ENCODE measurements around the gene CHIC2. TPM values are rescaled to one million over a fixed set of nuclear protein-coding genes. Genes with fewer than 3 reads are reported as not detected.

CHIC2 gene
- total and polyA plus RNA-seq, 4 experiments from 2014 or later = 45.3 to 120 (median 49.6) TPM

GRCh38 chr4:54066088-54066415 lies 1.6 kb upstream of the CHIC2 start:
- peak overlapping the region in 4 of 7 donors; percentile 86 to 96 (median 91) for H3K27ac Mint-ChIP-seq
- POLR2A ChIA-PET (ENCODE audit: partially characterized antibody) = no interaction called here

GRCh38 chr4:54065282-54066087 lies 1.1 kb upstream of the CHIC2 start:
- peaks cover 37% of the 10 kb centered on the region for H3K4me1 ChIP-seq (ENCODE audit: insufficient read depth, low read length)
- no peaks in the 10 kb centered on the region for H3K9me3 ChIP-seq (ENCODE audit: control insufficient read depth in 1 of 2, low read length in 2 of 2)
- H3K27ac ChIP-seq (ENCODE audit: low read depth, low read length) = peak overlapping the region; percentile 61
- ChIA-PET POLR2A (ENCODE audit: partially characterized antibody) (interaction anchor here (3.2 kb wide), 1 partner anchor 26 kb away, joined by 13 read pairs; no protein-coding TSS in a partner anchor), CTCF (ENCODE audit: partially characterized antibody) (no interaction called here)
- H3K36me3 ChIP-seq (ENCODE audit: insufficient read depth, low read length) = no peaks in the 10 kb centered on the region
- no peaks in the 10 kb centered on the region for H3K9me3 Mint-ChIP-seq
- H3K36me3 Mint-ChIP-seq = peaks cover 0 to 20% of the 10 kb centered on the region in 2 donors
- intact Hi-C loops (cut with micrococcal nuclease) = no loop called here
- H3K27me3 Mint-ChIP-seq = no peaks in the 10 kb centered on the region
- H3K4me3 ChIP-seq (ENCODE audit: low read length in 2 of 2) = peak overlapping the region; percentile 45 to 51
- H3K27me3 ChIP-seq (ENCODE audit: insufficient read depth, low read length) = no peaks in the 10 kb centered on the region
- H3K4me3 Mint-ChIP-seq = peak overlapping the region; percentile 68 to 95 (median 85)
- DNase-seq = no peak
- H3K4me1 Mint-ChIP-seq = peaks cover 27 to 52% (median 36%) of the 10 kb centered on the region in 4 donors
- H3K27ac Mint-ChIP-seq = peak overlapping the region; percentile 84 to 96 (median 88)

More at GRCh38 chr4:54066088-54066415, 1.6 kb upstream of the CHIC2 start:
- Mint-ChIP-seq H3K4me1 (peaks cover 24 to 46% (median 32%) of the 10 kb centered on the region in 4 donors), H3K9me3 (no peaks in the 10 kb centered on the region), H3K36me3 (peaks cover 0 to 20% of the 10 kb centered on the region in 2 donors), H3K27me3 (no peaks in the 10 kb centered on the region), H3K4me3 (peak overlapping the region in 3 of 8 donors; percentile 36 to 86 (median 68))
- intact Hi-C loops (cut with micrococcal nuclease) = no loop called here
- DNase-seq = no peak
- CTCF ChIA-PET (ENCODE audit: partially characterized antibody) = interaction anchor here (1.2 kb wide), 1 partner anchor 19 kb away, joined by 3 read pairs; no protein-coding TSS in a partner anchor
- H3K4me1 ChIP-seq (ENCODE audit: insufficient read depth, low read length) = peaks cover 31% of the 10 kb centered on the region
- no peaks in the 10 kb centered on the region for H3K36me3 ChIP-seq (ENCODE audit: insufficient read depth, low read length)
- H3K9me3 ChIP-seq (ENCODE audit: control insufficient read depth in 1 of 2, low read length in 2 of 2) = no peaks in the 10 kb centered on the region
- no peak overlapping the region for H3K4me3 ChIP-seq (ENCODE audit: low read length in 2 of 2)
- H3K27me3 ChIP-seq (ENCODE audit: insufficient read depth, low read length) = no peaks in the 10 kb centered on the region
- no peak overlapping the region for H3K27ac ChIP-seq (ENCODE audit: low read depth, low read length)

GRCh38 chr4:54063737-54064316 lies 578 bp downstream of the CHIC2 start:
- H3K4me3 Mint-ChIP-seq = peak overlapping the region; percentile 90 to 99 (median 96)

GRCh38 chr4:54063229-54063628 lies 1.2 kb downstream of the CHIC2 start:
- H3K27me3 ChIP-seq (ENCODE audit: insufficient read depth, low read length) = no peaks in the 10 kb centered on the region
- H3K4me1 Mint-ChIP-seq = peaks cover 39 to 73% (median 48%) of the 10 kb centered on the region in 4 donors
- peaks cover 0 to 24% of the 10 kb centered on the region in 2 donors for H3K36me3 Mint-ChIP-seq
- H3K4me3 Mint-ChIP-seq = peak overlapping the region; percentile 90 to 99 (median 96)
- H3K4me1 ChIP-seq (ENCODE audit: insufficient read depth, low read length) = peaks cover 57% of the 10 kb centered on the region
- H3K4me3 ChIP-seq (ENCODE audit: low read length in 2 of 2) = peak overlapping the region; percentile 87 to 88
- H3K36me3 ChIP-seq (ENCODE audit: insufficient read depth, low read length) = no peaks in the 10 kb centered on the region
- no peaks in the 10 kb centered on the region for H3K27me3 Mint-ChIP-seq
- H3K9me3 Mint-ChIP-seq = no peaks in the 10 kb centered on the region
- ChIA-PET POLR2A (ENCODE audit: partially characterized antibody) (interaction anchor here (0.8 to 3.2 kb wide), 9 partner anchors 9 to 1351 kb away, joined by 3 to 13 read pairs (median 3); no protein-coding TSS in a partner anchor), CTCF (ENCODE audit: partially characterized antibody) (no interaction called here)
- peak overlapping the region; percentile 94 to 99 (median 98) for H3K27ac Mint-ChIP-seq
- peak overlapping the region; percentile 98 for H3K27ac ChIP-seq (ENCODE audit: low read depth, low read length)
- DNase-seq = peak in 3 of 5 donors; percentile 8 to 44 (median 22)
- intact Hi-C loops (cut with micrococcal nuclease) = loop anchor here (5.0 kb wide), 2 partner anchors 46 to 1334 kb away; partner anchors contain the start of gene TMEM165
- no peaks in the 10 kb centered on the region for H3K9me3 ChIP-seq (ENCODE audit: control insufficient read depth in 1 of 2, low read length in 2 of 2)

More at GRCh38 chr4:54063737-54064316, 578 bp downstream of the CHIC2 start:
- DNase-seq = peak in 3 of 5 donors; percentile 46 to 54 (median 52)
- Mint-ChIP-seq H3K9me3 (no peaks in the 10 kb centered on the region), H3K4me1 (peaks cover 36 to 67% (median 45%) of the 10 kb centered on the region in 4 donors), H3K27ac (peak overlapping the region; percentile 94 to 99 (median 98)), H3K27me3 (no peaks in the 10 kb centered on the region), H3K36me3 (peaks cover 0 to 24% of the 10 kb centered on the region in 2 donors)
- intact Hi-C loops (cut with micrococcal nuclease) = loop anchor here (1.0 to 5.0 kb wide), 5 partner anchors 27 to 1352 kb away; partner anchors contain the start of genes FIP1L1 and TMEM165
- peak overlapping the region; percentile 87 to 88 for H3K4me3 ChIP-seq (ENCODE audit: low read length in 2 of 2)
- ChIA-PET POLR2A (ENCODE audit: partially characterized antibody) (interaction anchor here (0.6 to 3.2 kb wide), 9 partner anchors 9 to 1351 kb away, joined by 3 to 13 read pairs (median 3); no protein-coding TSS in a partner anchor), CTCF (ENCODE audit: partially characterized antibody) (no interaction called here)
- H3K4me1 ChIP-seq (ENCODE audit: insufficient read depth, low read length) = peaks cover 52% of the 10 kb centered on the region
- H3K27ac ChIP-seq (ENCODE audit: low read depth, low read length) = peak overlapping the region; percentile 98
- no peaks in the 10 kb centered on the region for H3K27me3 ChIP-seq (ENCODE audit: insufficient read depth, low read length)
- H3K9me3 ChIP-seq (ENCODE audit: control insufficient read depth in 1 of 2, low read length in 2 of 2) = no peaks in the 10 kb centered on the region
- no peaks in the 10 kb centered on the region for H3K36me3 ChIP-seq (ENCODE audit: insufficient read depth, low read length)

- ChIA-PET POLR2A (ENCODE audit: partially characterized antibody) (interaction anchor here (1.5 to 3.2 kb wide), 3 partner anchors 8 to 29 kb away, joined by 3 to 13 read pairs (median 12); no protein-coding TSS in a partner anchor), CTCF (ENCODE audit: partially characterized antibody) (no interaction called here)
- H3K4me1 Mint-ChIP-seq = peaks cover 47 to 81% (median 56%) of the 10 kb centered on the region in 4 donors
- Histone ChIP-seq H3K9me3 (ENCODE audit: control insufficient read depth in 1 of 2, low read length in 2 of 2) (no peaks in the 10 kb centered on the region), H3K27me3 (ENCODE audit: insufficient read depth, low read length) (no peaks in the 10 kb centered on the region), H3K27ac (ENCODE audit: low read depth, low read length) (peak overlapping the region; percentile 98), H3K4me1 (ENCODE audit: insufficient read depth, low read length) (peaks cover 66% of the 10 kb centered on the region), H3K4me3 (ENCODE audit: low read length in 2 of 2) (peak overlapping the region; percentile 25 to 87), H3K36me3 (ENCODE audit: insufficient read depth, low read length) (no peaks in the 10 kb centered on the region)
- no peak for DNase-seq
- no peaks in the 10 kb centered on the region for H3K27me3 Mint-ChIP-seq
- H3K9me3 Mint-ChIP-seq = no peaks in the 10 kb centered on the region
- peak overlapping the region in 6 of 7 donors; percentile 12 to 96 (median 52) for H3K27ac Mint-ChIP-seq
- intact Hi-C loops (cut with micrococcal nuclease) = loop anchor here (5.0 kb wide), 2 partner anchors 45 to 1335 kb away; partner anchors contain the start of gene TMEM165
- H3K4me3 Mint-ChIP-seq = peak overlapping the region; percentile 90 to 99 (median 96)
- H3K36me3 Mint-ChIP-seq = peaks cover 0 to 24% of the 10 kb centered on the region in 2 donors
Observed at GRCh38 chr4:54062392-54062791, 2.0 kb downstream of the CHIC2 start.

GRCh38 chr4:54061873-54062272 lies 2.5 kb downstream of the CHIC2 start:
- H3K27me3 Mint-ChIP-seq = no peaks in the 10 kb centered on the region
- peaks cover 0 to 24% of the 10 kb centered on the region in 2 donors for H3K36me3 Mint-ChIP-seq
- H3K4me1 ChIP-seq (ENCODE audit: insufficient read depth, low read length) = peaks cover 71% of the 10 kb centered on the region
- H3K9me3 Mint-ChIP-seq = no peaks in the 10 kb centered on the region
- peak overlapping the region in 6 of 7 donors; percentile 16 to 96 (median 62) for H3K27ac Mint-ChIP-seq
- POLR2A ChIA-PET (ENCODE audit: partially characterized antibody) = interaction anchor here (1.5 to 2.7 kb wide), 2 partner anchors 7 to 25 kb away, joined by 3 to 12 read pairs; no protein-coding TSS in a partner anchor
- CTCF ChIA-PET (ENCODE audit: partially characterized antibody) = no interaction called here
- H3K4me3 ChIP-seq (ENCODE audit: low read length in 2 of 2) = no peak overlapping the region
- no peak overlapping the region for H3K27ac ChIP-seq (ENCODE audit: low read depth, low read length)
- intact Hi-C loops (cut with micrococcal nuclease) = loop anchor here (5.0 kb wide), 2 partner anchors 45 to 1335 kb away; partner anchors contain the start of gene TMEM165
- H3K4me3 Mint-ChIP-seq = peak overlapping the region; percentile 49 to 83 (median 74)
- H3K9me3 ChIP-seq (ENCODE audit: control insufficient read depth in 1 of 2, low read length in 2 of 2) = no peaks in the 10 kb centered on the region
- no peaks in the 10 kb centered on the region for H3K36me3 ChIP-seq (ENCODE audit: insufficient read depth, low read length)
- no peaks in the 10 kb centered on the region for H3K27me3 ChIP-seq (ENCODE audit: insufficient read depth, low read length)
- H3K4me1 Mint-ChIP-seq = peaks cover 53 to 86% (median 60%) of the 10 kb centered on the region in 4 donors
- no peak for DNase-seq

Data from CD4-positive, alpha-beta memory T cell (primary cell).